Activated B cell treated with CpG ODN at 0.5 μM for 24 hours (primary cell): Measurements from ENCODE around the gene COL1A1. TPM values are rescaled to one million over a fixed set of nuclear protein-coding genes. Genes with fewer than 3 reads are reported as not detected.

Source experiments
- ATAC-seq: fragments of 200-7000 bp; cut with Tn5 transposase; one replicate; pipeline ENCODE4 v1.10.0; 2021; ENCODE audit warnings: low read depth, mild to moderate bottlenecking, moderate library complexity
- CTCF ChIA-PET: fragments of 350-600 bp; sonication (Branson Sonifier 250); formaldehyde crosslinking; loops from one replicate; lab custom pipeline; 2021; ENCODE audit warnings: antibody characterized with exemption; lab: Charles Lee
- POLR2A ChIA-PET: fragments of 350-600 bp; sonication (Branson Sonifier 250); formaldehyde crosslinking; loops from one replicate; lab custom pipeline; 2021; ENCODE audit warnings: antibody characterized with exemption; lab: Charles Lee
- DNase-seq: peaks from one replicate; pipeline ENCODE4 v3.0.0; 2022
- H3K27ac Mint-ChIP-seq: one replicate; pipeline ENCODE4 v1.8.0; 2020; ENCODE audit warnings: mixed read lengths
- H3K27me3 Mint-ChIP-seq: one replicate; pipeline ENCODE4 v1.8.0; 2021; ENCODE audit warnings: mixed read lengths
- H3K36me3 Mint-ChIP-seq: one replicate; pipeline ENCODE4 v1.8.0; 2021; ENCODE audit warnings: low read depth, mixed read lengths
- H3K4me1 Mint-ChIP-seq: one replicate; pipeline ENCODE4 v1.8.0; 2021; ENCODE audit warnings: mixed read lengths
- H3K4me3 Mint-ChIP-seq: one replicate; pipeline ENCODE4 v1.8.0; 2020; ENCODE audit warnings: mild to moderate bottlenecking, mixed read lengths
- H3K9me3 Mint-ChIP-seq: one replicate; pipeline ENCODE4 v1.8.0; 2020; ENCODE audit warnings: mixed read lengths
- intact Hi-C: fragments of 100-400 bp; cut with micrococcal nuclease; formaldehyde crosslinking; loops from one replicate; pipeline ENCODE4 v1.15.1; 2024
- total RNA-seq: library from RNA; stranded (reverse); gene quantifications from 2 replicates; pipeline ENCODE4 v1.2.3, GENCODE V29; 2022
- TF ChIP-seq, protein P1 (sequence below): fragments of 200-600 bp; IDR thresholded peaks from one replicate; pipeline ENCODE4 v1.8.0; 2022; ENCODE audit warnings: antibody characterized with exemption, mild to moderate bottlenecking

The COL1A1 gene
- total RNA-seq, 1 donor from 2014 or later: 9.2 TPM

- no peak overlapping the region for H3K4me3 Mint-ChIP-seq
- intact Hi-C loops: no loop called here
- DNase-seq (no peak), ATAC-seq (no peak)
- TF ChIP-seq, protein P1, sequence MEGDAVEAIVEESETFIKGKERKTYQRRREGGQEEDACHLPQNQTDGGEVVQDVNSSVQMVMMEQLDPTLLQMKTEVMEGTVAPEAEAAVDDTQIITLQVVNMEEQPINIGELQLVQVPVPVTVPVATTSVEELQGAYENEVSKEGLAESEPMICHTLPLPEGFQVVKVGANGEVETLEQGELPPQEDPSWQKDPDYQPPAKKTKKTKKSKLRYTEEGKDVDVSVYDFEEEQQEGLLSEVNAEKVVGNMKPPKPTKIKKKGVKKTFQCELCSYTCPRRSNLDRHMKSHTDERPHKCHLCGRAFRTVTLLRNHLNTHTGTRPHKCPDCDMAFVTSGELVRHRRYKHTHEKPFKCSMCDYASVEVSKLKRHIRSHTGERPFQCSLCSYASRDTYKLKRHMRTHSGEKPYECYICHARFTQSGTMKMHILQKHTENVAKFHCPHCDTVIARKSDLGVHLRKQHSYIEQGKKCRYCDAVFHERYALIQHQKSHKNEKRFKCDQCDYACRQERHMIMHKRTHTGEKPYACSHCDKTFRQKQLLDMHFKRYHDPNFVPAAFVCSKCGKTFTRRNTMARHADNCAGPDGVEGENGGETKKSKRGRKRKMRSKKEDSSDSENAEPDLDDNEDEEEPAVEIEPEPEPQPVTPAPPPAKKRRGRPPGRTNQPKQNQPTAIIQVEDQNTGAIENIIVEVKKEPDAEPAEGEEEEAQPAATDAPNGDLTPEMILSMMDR: no peak
- H3K4me1 Mint-ChIP-seq: peaks cover 43% of the 10 kb centered on the region
- H3K9me3 Mint-ChIP-seq: no peaks in the 10 kb centered on the region
- no peaks in the 10 kb centered on the region for H3K27me3 Mint-ChIP-seq
- H3K27ac Mint-ChIP-seq: no peak overlapping the region
- CTCF ChIA-PET: no interaction called here
- POLR2A ChIA-PET: interaction anchor here (0.9 kb wide), 1 partner anchor 56 kb away, joined by 7 read pairs; the partner anchor contains the start of gene SAMD14
- peaks cover 10% of the 10 kb centered on the region for H3K36me3 Mint-ChIP-seq
These were observed 15.6 kb downstream of the COL1A1 start for GRCh38 chr17:50185631-50186471.

GRCh38 chr17:50184611-50185398, 16.6 kb downstream of the COL1A1 start:
- Mint-ChIP-seq H3K36me3 (peaks cover 10% of the 10 kb centered on the region), H3K4me3 (peak overlapping the region; percentile 57), H3K4me1 (peaks cover 43% of the 10 kb centered on the region), H3K9me3 (no peaks in the 10 kb centered on the region), H3K27ac (no peak overlapping the region), H3K27me3 (no peaks in the 10 kb centered on the region)
- ChIA-PET CTCF (no interaction called here), POLR2A (interaction anchor here (0.6 to 0.9 kb wide), 2 partner anchors 12 to 55 kb away, joined by 3 to 7 read pairs; partner anchors contain the start of gene SAMD14)
- intact Hi-C loops: loop anchor here (1.0 kb wide), 1 partner anchor 8 kb away; no protein-coding TSS in a partner anchor
- TF ChIP-seq, protein P1: no peak
- DNase-seq (no peak), ATAC-seq (no peak)

GRCh38 chr17:50184064-50184463, 17.4 kb downstream of the COL1A1 start:
- H3K9me3 Mint-ChIP-seq: no peaks in the 10 kb centered on the region
- ChIA-PET POLR2A (no interaction called here), CTCF (no interaction called here)
- DNase-seq: no peak
- intact Hi-C loops: loop anchor here (1.0 kb wide), 1 partner anchor 9 kb away; no protein-coding TSS in a partner anchor
- TF ChIP-seq, protein P1: no peak
- H3K27me3 Mint-ChIP-seq: no peaks in the 10 kb centered on the region
- peaks cover 10% of the 10 kb centered on the region for H3K36me3 Mint-ChIP-seq
- ATAC-seq: peak; percentile 26
- peak overlapping the region; percentile 61 for H3K4me3 Mint-ChIP-seq
- H3K4me1 Mint-ChIP-seq: peaks cover 43% of the 10 kb centered on the region
- peak overlapping the region; percentile 31 for H3K27ac Mint-ChIP-seq

GRCh38 chr17:50183421-50183994, 17.9 kb downstream of the COL1A1 start:
- TF ChIP-seq, protein P1: no peak
- peak overlapping the region; percentile 61 for H3K4me3 Mint-ChIP-seq
- H3K9me3 Mint-ChIP-seq: no peaks in the 10 kb centered on the region
- DNase-seq (no peak), ATAC-seq (peak; percentile 65)
- no peaks in the 10 kb centered on the region for H3K27me3 Mint-ChIP-seq
- CTCF ChIA-PET: no interaction called here
- POLR2A ChIA-PET: no interaction called here
- intact Hi-C loops: no loop called here
- H3K4me1 Mint-ChIP-seq: peaks cover 44% of the 10 kb centered on the region
- peaks cover 10% of the 10 kb centered on the region for H3K36me3 Mint-ChIP-seq
- peak overlapping the region; percentile 41 for H3K27ac Mint-ChIP-seq
